ENCODE data around the gene HMCES.

The HMCES gene

GRCh38 chr3:129349791-129350190 is 71.1 kb downstream of the HMCES start:
- DNase-seq: no peak

DNA sequence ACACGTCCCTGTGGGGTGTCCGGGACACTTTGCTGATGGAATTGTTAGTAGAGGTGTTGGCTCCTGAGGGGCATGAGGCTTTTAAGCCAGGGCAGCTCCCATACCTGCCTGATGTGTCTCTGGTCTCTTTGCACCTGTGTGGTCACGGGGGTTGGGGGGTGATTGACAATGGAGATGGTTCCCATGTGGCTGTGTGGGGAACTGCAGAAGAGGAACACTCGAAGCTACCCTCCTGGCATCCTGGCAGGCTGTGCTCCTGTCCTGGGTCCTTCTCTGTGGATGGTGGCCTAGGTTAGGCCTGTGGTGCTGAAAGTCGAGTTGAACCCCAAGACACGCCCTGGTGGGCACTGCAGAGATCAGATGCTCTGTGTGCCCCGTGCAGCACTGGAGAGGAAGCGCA is 73.4 kb downstream of the HMCES start:
- no peak for DNase-seq

DNA sequence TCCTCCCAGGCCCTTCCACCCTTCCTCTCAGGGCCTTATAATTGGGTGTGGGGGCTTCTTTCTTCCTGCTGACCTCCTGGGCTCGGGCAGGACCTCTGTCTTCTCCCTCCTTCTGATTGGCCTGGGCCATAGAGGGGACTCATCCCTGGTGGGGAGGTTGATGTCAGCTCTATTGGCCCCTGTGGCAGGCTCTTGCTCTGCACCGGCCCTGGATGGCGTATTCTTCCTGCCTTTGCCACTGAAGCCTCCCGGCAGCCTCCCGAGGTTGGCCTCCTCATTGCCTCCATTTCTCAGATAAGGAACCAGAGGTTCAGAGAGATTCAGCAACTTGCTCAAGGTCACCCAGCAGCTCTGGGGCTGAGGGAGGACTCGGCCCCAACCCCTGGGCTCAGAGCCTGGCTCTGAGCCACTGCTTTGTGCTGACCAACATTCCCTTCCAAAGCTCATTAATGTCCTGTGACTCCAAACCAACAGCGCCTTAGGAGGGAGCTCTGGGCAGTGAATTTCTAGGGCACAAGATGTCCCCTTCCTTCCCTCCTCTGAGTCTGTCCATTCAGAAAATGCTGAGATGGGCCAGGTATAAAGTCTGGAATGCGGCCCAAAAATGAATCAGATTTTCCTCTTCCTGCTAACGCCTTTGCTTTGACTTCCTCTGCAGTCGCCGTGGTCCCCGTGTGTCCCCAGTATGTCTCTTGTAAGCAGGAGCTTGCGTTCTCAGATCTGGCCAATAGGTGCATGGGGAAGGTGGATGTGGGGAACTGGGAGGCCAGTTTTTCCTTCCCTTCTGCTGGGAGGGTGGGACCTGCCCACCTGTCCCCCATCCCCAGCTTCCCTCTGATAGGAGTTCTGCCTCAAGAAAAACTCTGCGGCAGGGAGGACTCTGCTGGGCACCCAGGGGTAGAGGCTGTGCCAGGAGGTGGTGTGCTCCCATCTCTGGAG is 74.2 kb downstream of the HMCES start:
- no peak for DNase-seq

DNA sequence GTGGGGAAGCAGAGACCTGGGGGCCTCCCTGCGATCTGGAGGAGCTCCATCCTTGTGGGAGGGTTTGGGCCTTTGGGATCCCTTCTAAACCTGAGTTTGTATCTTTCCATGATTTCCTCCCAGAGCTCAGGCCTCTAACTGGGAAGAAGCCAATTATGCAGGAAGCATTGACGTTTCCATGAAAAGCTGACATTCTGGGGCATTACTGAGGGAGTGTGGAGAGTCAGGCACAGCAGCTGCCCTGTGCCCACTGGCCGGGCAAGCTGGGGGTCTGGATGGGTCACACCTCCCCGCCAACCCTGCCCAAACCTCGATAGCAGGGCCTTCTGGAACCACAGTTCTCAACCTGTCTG is 74.9 kb downstream of the HMCES start:
- no peak for DNase-seq

All from stimulated activated CD4-positive, alpha-beta T cell treated with anti-CD3 and anti-CD28 coated beads, Interleukin-1b, Interleukin-23, amount 100 ng/mL, for 48 hours (primary cell).